Neutrophil (primary cell): ENCODE results near the gene ZNF598.

Source experiments
- H3K27ac ChIP-seq: fragments of 200-600 bp; sonication (generic); 2 replicates; pipeline ENCODE4 v1.5.1; 2016; ENCODE audit warnings: mild to moderate bottlenecking, moderate library complexity
- H3K27me3 ChIP-seq: fragments of 200-600 bp; sonication (generic); 2 replicates; pipeline ENCODE4 v1.6.0; 2016; ENCODE audit warnings: mild to moderate bottlenecking
- H3K36me3 ChIP-seq: fragments of 200-600 bp; sonication (generic); 2 replicates; pipeline ENCODE4 v1.5.1; 2017
- H3K4me1 ChIP-seq, 2 experiments: fragments of 200-600 bp in 1 of 2; sonication (generic) in 1 of 2; 1 replicate in 1 of 2; 2 replicates in 1 of 2; pipeline versions ENCODE4 v1.5.1 to v1.6.1; 2013 to 2016; ENCODE audit warnings: low read depth in 1 of 2, low read length in 1 of 2, mild to moderate bottlenecking in 1 of 2, moderate library complexity in 1 of 2; ENCODE audit not compliant: control insufficient read depth in 1 of 2, insufficient read depth in 1 of 2
- H3K4me3 ChIP-seq, 2 experiments: fragments of 200-600 bp in 1 of 2; sonication (generic) in 1 of 2; 1 replicate in 1 of 2; 2 replicates in 1 of 2; pipeline ENCODE4 v1.5.1; 2013 to 2016; ENCODE audit warnings: low read depth in 1 of 2, low read length in 1 of 2, mild to moderate bottlenecking in 1 of 2, moderate library complexity in 1 of 2
- H3K9me3 ChIP-seq: fragments of 200-600 bp; sonication (generic); 2 replicates; pipeline ENCODE4 v1.5.1; 2016
- CTCF ChIP-seq: fragments of 200-600 bp; sonication (generic); IDR thresholded peaks from 2 replicates; pipeline ENCODE4 v1.5.1; 2016; ENCODE audit warnings: antibody characterized with exemption

Gene ZNF598

GRCh38 chr16:2031081-2031577 is 21.5 kb upstream of the ZNF598 start:
- Histone ChIP-seq H3K4me1 (peaks cover 0 to 20% of the 10 kb centered on the region in 2 experiments), H3K27me3 (peaks cover 71% of the 10 kb centered on the region), H3K4me3 (no peak overlapping the region), H3K9me3 (no peaks in the 10 kb centered on the region), H3K27ac (no peak overlapping the region), H3K36me3 (no peaks in the 10 kb centered on the region)
- TF ChIP-seq CTCF = no peak

- no peak for TF ChIP-seq CTCF
- Histone ChIP-seq H3K27me3 (peaks cover 81% of the 10 kb centered on the region), H3K4me1 (peaks cover 0 to 20% of the 10 kb centered on the region in 2 experiments)
Measured at GRCh38 chr16:2030036-2030435, 20.4 kb upstream of the ZNF598 start.

GRCh38 chr16:2029350-2029749 is 19.7 kb upstream of the ZNF598 start:
- Histone ChIP-seq H3K4me1 (peaks cover 0 to 20% of the 10 kb centered on the region in 2 experiments), H3K27ac (no peak overlapping the region), H3K27me3 (peaks cover 83% of the 10 kb centered on the region), H3K4me3 (no peak overlapping the region), H3K9me3 (no peaks in the 10 kb centered on the region), H3K36me3 (no peaks in the 10 kb centered on the region)
- TF ChIP-seq CTCF = no peak

More at GRCh38 chr16:2030036-2030435, 20.4 kb upstream of the ZNF598 start:
- Histone ChIP-seq H3K4me3 (no peak overlapping the region), H3K27ac (no peak overlapping the region), H3K9me3 (no peaks in the 10 kb centered on the region), H3K36me3 (no peaks in the 10 kb centered on the region)

GRCh38 chr16:2028620-2029220 is 19.1 kb upstream of the ZNF598 start:
- Histone ChIP-seq H3K27me3 (peaks cover 84% of the 10 kb centered on the region), H3K36me3 (no peaks in the 10 kb centered on the region), H3K9me3 (no peaks in the 10 kb centered on the region), H3K27ac (no peak overlapping the region), H3K4me1 (peaks cover under 1 to 18% of the 10 kb centered on the region in 2 experiments), H3K4me3 (no peak overlapping the region)
- TF ChIP-seq CTCF = no peak

DNA sequence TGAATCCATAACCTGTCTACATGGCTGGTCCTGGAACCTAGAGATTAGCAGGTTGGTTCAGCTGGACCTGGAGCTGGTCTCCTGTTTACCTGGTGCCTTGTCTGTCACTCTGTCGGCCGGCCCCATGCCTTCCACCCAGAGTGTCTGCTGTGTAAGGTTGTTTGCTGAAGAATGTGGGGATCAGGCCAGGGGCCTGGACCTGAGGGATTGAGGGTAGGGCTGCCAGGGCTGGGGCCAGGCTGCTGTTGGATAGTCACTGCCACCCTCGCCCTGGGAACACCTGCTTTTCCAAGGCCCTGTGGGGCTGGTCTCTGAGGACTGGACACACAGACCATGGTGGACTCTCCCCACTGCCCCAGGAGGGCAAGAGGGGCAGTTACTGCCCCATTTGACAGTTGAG is 18.5 kb upstream of the ZNF598 start:
- Histone ChIP-seq H3K36me3 (no peaks in the 10 kb centered on the region), H3K27me3 (peaks cover 84% of the 10 kb centered on the region), H3K9me3 (no peaks in the 10 kb centered on the region), H3K4me1 (peaks cover 5 to 17% of the 10 kb centered on the region in 2 experiments), H3K27ac (no peak overlapping the region), H3K4me3 (no peak overlapping the region)
- TF ChIP-seq CTCF = no peak
